ENCODE data around the gene ZGLP1. TPM values are rescaled to one million over a fixed set of nuclear protein-coding genes. Genes with fewer than 3 reads are reported as not detected.
A peak's percentile ranks its signal among the peaks of the same experiment; 100 is the strongest.

The ZGLP1 gene
- total and polyA plus RNA-seq, 2 of the 13 experiments (the other 11 are each of a cell fraction or from before 2014, with no cell fraction given): 2.4 to 3.0 TPM

DNA sequence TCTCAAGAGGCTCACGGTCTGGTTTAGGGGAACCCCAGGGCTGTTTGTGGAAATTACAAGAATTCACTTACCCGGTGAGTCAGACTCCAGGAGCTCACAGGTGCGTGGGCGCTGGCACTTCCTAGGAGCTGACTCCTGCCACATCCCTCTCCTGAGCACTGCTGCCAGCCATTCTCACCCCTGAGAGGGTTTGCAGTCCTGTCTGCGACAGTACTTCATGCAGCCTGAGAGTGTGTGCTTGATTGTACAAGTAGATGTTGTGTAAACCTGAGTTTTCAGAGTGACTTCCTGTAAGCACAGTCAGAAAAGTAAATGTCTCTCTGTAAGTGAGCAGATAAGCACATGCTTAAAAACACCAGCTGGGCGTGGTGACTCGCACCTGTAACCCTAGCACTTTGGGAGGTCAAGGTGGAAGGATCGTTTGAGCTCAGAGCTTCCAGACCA, 49.5 kb downstream of the ZGLP1 start:
- FAIRE-seq: no peak
- CTCF ChIA-PET (ENCODE audit: low intra/inter-chr PET ratio, low total read pairs): interaction anchor here (1.6 to 3.6 kb wide), 2 partner anchors 129 to 131 kb away, joined by 6 to 24 read pairs; no protein-coding TSS in a partner anchor
- Histone ChIP-seq H2AFZ (ENCODE audit: low read length) (no peak overlapping the region), H3K36me3 (replicated peaks in 1 of 2; ENCODE audit: control insufficient read depth in 1 of 2, insufficient read depth in 2 of 2, low read length in 2 of 2) (peaks cover 10 to 25% of the 10 kb centered on the region in 2 experiments; a peak in 4 of 5 replicates), H3K9me3 (ENCODE audit: low read length) (no peaks in the 10 kb centered on the region), H4K20me1 (ENCODE audit: insufficient read depth, low read length) (no peaks in the 10 kb centered on the region), H3K27ac (ENCODE audit: extremely low read length, insufficient read depth, low read length) (peak overlapping the region; percentile 40), H3K4me1 (ENCODE audit: insufficient read depth, low read length) (peaks cover 46% of the 10 kb centered on the region), H3K27me3 (ENCODE audit: control insufficient read depth in 1 of 2, insufficient read depth in 2 of 2, low read length in 2 of 2) (no peaks in the 10 kb centered on the region), H3K79me2 (ENCODE audit: insufficient read depth, low read length) (no peaks in the 10 kb centered on the region), H3K4me3 (replicated peaks in 1 of 3; ENCODE audit: insufficient read depth in 1 of 3, low read depth in 2 of 3, low read length in 3 of 3) (no peak overlapping the region), H3K9ac (ENCODE audit: insufficient read depth, low read depth, low read length) (no peak overlapping the region), H3K4me2 (ENCODE audit: low read depth, low read length) (no peak overlapping the region)
- DNase-seq (ENCODE audit: low spot score): peak; percentile 30
- ATAC-seq: peak; percentile 17; the same call in 1 of the 3 replicates
- POLR2A ChIA-PET: interaction anchor here (0.8 to 5.4 kb wide), 8 partner anchors 8 to 143 kb away, joined by 3 to 71 read pairs (median 8); partner anchors contain the start of genes CDC37, ICAM1, ICAM5 and MRPL4
- TF ChIP-seq GZF1 (CRISPR knock-in tag; IDR thresholded peaks at IDR 0.05): no peak
- TF ChIP-seq ZNF292 (CRISPR knock-in tag; IDR thresholded peaks at IDR 0.05; ENCODE audit: borderline replicate concordance, low read depth): no peak
- TF ChIP-seq FOSL2 (CRISPR knock-in tag; IDR thresholded peaks at IDR 0.05): peak; percentile 49
- TF ChIP-seq NR2F6 (IDR thresholded peaks at IDR 0.05): no peak
- TF ChIP-seq NR2F6 (CRISPR knock-in tag; IDR thresholded peaks at IDR 0.05): peak; percentile 13; the same call in 1 of the 2 replicates
- 0 out of 2 replicates have a peak, but pooled peaks have one; percentile 6 for TF ChIP-seq ZBTB38 (CRISPR knock-in tag; IDR thresholded peaks at IDR 0.05)
- TF ChIP-seq YEATS2 (CRISPR knock-in tag; IDR thresholded peaks at IDR 0.05; ENCODE audit: borderline replicate concordance): 0 out of 2 replicates have a peak, but pooled peaks have one; percentile 8
- peak; percentile 45; the same call in 1 of the 2 replicates for TF ChIP-seq POLR2G (IDR thresholded peaks at IDR 0.05; ENCODE audit: low read depth, low read length)
- peak; percentile 31; the same call in 1 of the 2 replicates for TF ChIP-seq SAP130 (CRISPR knock-in tag; IDR thresholded peaks at IDR 0.05; ENCODE audit: low read depth)
- TF ChIP-seq, protein P1, sequence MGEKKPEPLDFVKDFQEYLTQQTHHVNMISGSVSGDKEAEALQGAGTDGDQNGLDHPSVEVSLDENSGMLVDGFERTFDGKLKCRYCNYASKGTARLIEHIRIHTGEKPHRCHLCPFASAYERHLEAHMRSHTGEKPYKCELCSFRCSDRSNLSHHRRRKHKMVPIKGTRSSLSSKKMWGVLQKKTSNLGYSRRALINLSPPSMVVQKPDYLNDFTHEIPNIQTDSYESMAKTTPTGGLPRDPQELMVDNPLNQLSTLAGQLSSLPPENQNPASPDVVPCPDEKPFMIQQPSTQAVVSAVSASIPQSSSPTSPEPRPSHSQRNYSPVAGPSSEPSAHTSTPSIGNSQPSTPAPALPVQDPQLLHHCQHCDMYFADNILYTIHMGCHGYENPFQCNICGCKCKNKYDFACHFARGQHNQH (CRISPR knock-in tag; IDR thresholded peaks at IDR 0.05): peak; percentile 80; the same call in 1 of the 2 replicates
- TF ChIP-seq CEBPG (CRISPR knock-in tag; IDR thresholded peaks at IDR 0.05): peak; percentile 28; the same call in 1 of the 2 replicates
- TF ChIP-seq, protein P2, sequence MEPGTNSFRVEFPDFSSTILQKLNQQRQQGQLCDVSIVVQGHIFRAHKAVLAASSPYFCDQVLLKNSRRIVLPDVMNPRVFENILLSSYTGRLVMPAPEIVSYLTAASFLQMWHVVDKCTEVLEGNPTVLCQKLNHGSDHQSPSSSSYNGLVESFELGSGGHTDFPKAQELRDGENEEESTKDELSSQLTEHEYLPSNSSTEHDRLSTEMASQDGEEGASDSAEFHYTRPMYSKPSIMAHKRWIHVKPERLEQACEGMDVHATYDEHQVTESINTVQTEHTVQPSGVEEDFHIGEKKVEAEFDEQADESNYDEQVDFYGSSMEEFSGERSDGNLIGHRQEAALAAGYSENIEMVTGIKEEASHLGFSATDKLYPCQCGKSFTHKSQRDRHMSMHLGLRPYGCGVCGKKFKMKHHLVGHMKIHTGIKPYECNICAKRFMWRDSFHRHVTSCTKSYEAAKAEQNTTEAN (CRISPR knock-in tag; conservative IDR thresholded peaks at IDR 0.05): 0 out of 2 replicates have a peak, but pooled peaks have one; percentile 21
- TF ChIP-seq ATF1 (CRISPR knock-in tag; IDR thresholded peaks at IDR 0.05): no peak
- intact Hi-C loops (cut with micrococcal nuclease; ENCODE audit: unreplicated experiment) (no loop called here), in situ Hi-C loops (cut with HindIII; ENCODE audit: extremely low pct_ligation_motif_present, low pct_unique_long_range_greater_than_20kb) (no loop called here)
- 71% methylated on average over 8 of the region's 8 CpGs for WGBS (ENCODE audit: low lambda C conversion rate)
- BruUV-seq (replicated peaks): no TSS peak

All from HepG2 (cell line).